PC-9 (cell line): ENCODE measurements around the gene MAP2K6. TPM values are rescaled to one million over a fixed set of nuclear protein-coding genes. Genes with fewer than 3 reads are reported as not detected.

ENCODE experiments used
- BruUV-seq: library from RNA; stranded (reverse); fragments of 400-500 nt; replicated peaks from 2 replicates; lab custom pipeline; 2021; lab: Mats Ljungman, UMichigan
- CTCF ChIA-PET: fragments of 300-600 bp; sonication (Branson Sonifier 250); formaldehyde crosslinking; loops from one replicate; lab custom pipeline; 2022; ENCODE audit warnings: antibody characterized with exemption; lab: Charles Lee
- POLR2A ChIA-PET: fragments of 300-600 bp; sonication (Branson Sonifier 250); formaldehyde crosslinking; loops from one replicate; lab custom pipeline; 2022; ENCODE audit warnings: antibody characterized with exemption; ENCODE audit not compliant: unreplicated experiment; lab: Charles Lee
- DNase-seq, 2 experiments: peaks; one replicate each; pipeline versions ENCODE4 v3.0.0 to v3.0.0-alpha.2; 2015 to 2022; ENCODE audit warnings: mixed read lengths in 1 of 2
- H2AFZ ChIP-seq: fragments of 200-600 bp; sonication (generic); 2 replicates; pipeline ENCODE4 v1.8.1; 2017; ENCODE audit warnings: antibody characterized with exemption
- H3F3A ChIP-seq: fragments of 200-600 bp; sonication (generic); 2 replicates; pipeline ENCODE4 v1.8.1; 2017; ENCODE audit warnings: antibody characterized with exemption, mild to moderate bottlenecking, low read depth; ENCODE audit not compliant: insufficient read depth
- H3K27ac ChIP-seq: fragments of 200-600 bp; sonication (generic); 2 replicates; pipeline ENCODE4 v1.6.1; 2016; ENCODE audit warnings: mixed run types
- H3K27me3 ChIP-seq: fragments of 200-600 bp; sonication (generic); 2 replicates; pipeline ENCODE4 v1.6.1; 2016; ENCODE audit warnings: low read depth, mixed run types; ENCODE audit not compliant: insufficient read depth
- H3K36me3 ChIP-seq: fragments of 200-600 bp; sonication (generic); 2 replicates; pipeline ENCODE4 v1.6.1; 2016; ENCODE audit warnings: low read depth, mixed run types
- H3K4me1 ChIP-seq: fragments of 200-600 bp; sonication (generic); replicated peaks from 2 replicates; pipeline ENCODE4 v1.6.1; 2016; ENCODE audit warnings: mixed run types; ENCODE audit not compliant: insufficient read depth
- H3K4me2 ChIP-seq: fragments of 200-600 bp; sonication (generic); 2 replicates; pipeline ENCODE4 v1.6.1; 2017; ENCODE audit warnings: mixed run types
- H3K4me3 ChIP-seq: fragments of 200-600 bp; sonication (generic); 2 replicates; pipeline ENCODE4 v1.6.1; 2016; ENCODE audit warnings: mixed run types
- H3K79me2 ChIP-seq: fragments of 200-600 bp; sonication (generic); 2 replicates; pipeline ENCODE4 v1.6.1; 2017; ENCODE audit warnings: low read depth, mixed run types
- H3K9me2 ChIP-seq: fragments of 200-600 bp; sonication (generic); 2 replicates; pipeline ENCODE4 v1.8.1; 2017; ENCODE audit warnings: mild to moderate bottlenecking; ENCODE audit not compliant: insufficient read depth
- H3K9me3 ChIP-seq: fragments of 200-600 bp; sonication (generic); 2 replicates; pipeline ENCODE4 v1.8.1; 2016; ENCODE audit warnings: low read depth; ENCODE audit not compliant: insufficient read depth
- H4K20me1 ChIP-seq: fragments of 200-600 bp; sonication (generic); 2 replicates; pipeline ENCODE4 v1.8.1; 2017; ENCODE audit not compliant: insufficient read depth
- EZH2 ChIP-seq: fragments of 200-600 bp; sonication (generic); IDR thresholded peaks from 2 replicates; pipeline ENCODE4 v1.8.0; 2017; ENCODE audit warnings: antibody characterized with exemption, low read depth
- intact Hi-C: fragments of 100-400 bp; cut with micrococcal nuclease; formaldehyde crosslinking; loops from one replicate; pipeline ENCODE4 v1.10.0; 2022; ENCODE audit not compliant: unreplicated experiment
- total RNA-seq: library from RNA; stranded (reverse); gene quantifications from 2 replicates; pipeline ENCODE4 v1.2.3, GENCODE V29; 2021
- TF ChIP-seq, protein P1 (sequence below): fragments of 200-600 bp; sonication (generic); conservative IDR thresholded peaks from 2 replicates; pipeline ENCODE4 v1.6.1; 2017; ENCODE audit warnings: mixed run types, antibody characterized with exemption, mild to moderate bottlenecking, moderate library complexity

Gene MAP2K6
- total RNA-seq, 1 experiment from 2014 or later = 1.6 TPM

DNA sequence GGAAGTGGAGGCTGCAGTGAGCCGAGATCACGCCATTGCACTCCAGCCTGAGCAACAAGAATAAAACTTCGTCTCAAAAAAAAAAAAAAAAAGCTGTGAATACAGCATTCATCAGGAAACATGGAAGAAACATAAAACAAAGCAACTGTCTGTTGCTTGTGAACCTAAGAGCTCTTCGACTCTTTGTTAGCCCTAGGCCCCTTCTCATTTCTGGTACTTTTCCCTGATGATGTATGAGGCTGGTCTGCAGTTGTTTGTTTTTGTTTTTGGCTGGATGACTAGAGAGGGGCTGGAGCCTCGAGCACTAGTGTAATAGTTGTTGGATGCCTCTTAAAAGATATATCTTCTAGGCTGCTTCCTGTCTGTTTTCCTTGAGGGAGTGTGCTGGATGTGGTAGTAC, 113.5 kb downstream of the MAP2K6 start:
- TF ChIP-seq, protein P1, sequence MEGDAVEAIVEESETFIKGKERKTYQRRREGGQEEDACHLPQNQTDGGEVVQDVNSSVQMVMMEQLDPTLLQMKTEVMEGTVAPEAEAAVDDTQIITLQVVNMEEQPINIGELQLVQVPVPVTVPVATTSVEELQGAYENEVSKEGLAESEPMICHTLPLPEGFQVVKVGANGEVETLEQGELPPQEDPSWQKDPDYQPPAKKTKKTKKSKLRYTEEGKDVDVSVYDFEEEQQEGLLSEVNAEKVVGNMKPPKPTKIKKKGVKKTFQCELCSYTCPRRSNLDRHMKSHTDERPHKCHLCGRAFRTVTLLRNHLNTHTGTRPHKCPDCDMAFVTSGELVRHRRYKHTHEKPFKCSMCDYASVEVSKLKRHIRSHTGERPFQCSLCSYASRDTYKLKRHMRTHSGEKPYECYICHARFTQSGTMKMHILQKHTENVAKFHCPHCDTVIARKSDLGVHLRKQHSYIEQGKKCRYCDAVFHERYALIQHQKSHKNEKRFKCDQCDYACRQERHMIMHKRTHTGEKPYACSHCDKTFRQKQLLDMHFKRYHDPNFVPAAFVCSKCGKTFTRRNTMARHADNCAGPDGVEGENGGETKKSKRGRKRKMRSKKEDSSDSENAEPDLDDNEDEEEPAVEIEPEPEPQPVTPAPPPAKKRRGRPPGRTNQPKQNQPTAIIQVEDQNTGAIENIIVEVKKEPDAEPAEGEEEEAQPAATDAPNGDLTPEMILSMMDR = no peak
- no peak for TF ChIP-seq EZH2
- H3K4me1 ChIP-seq = no peaks in the 10 kb centered on the region
- no peaks in the 10 kb centered on the region for H3K9me2 ChIP-seq
- DNase-seq = no peak
- ChIA-PET CTCF (no interaction called here), POLR2A (no interaction called here)
- H3K4me2 ChIP-seq = no peak overlapping the region
- BruUV-seq = no TSS peak
- no peak overlapping the region for H3K4me3 ChIP-seq
- intact Hi-C loops = loop anchor here (10.0 kb wide), 1 partner anchor 753 kb away; no protein-coding TSS in a partner anchor
- H2AFZ ChIP-seq = no peak overlapping the region
- H3F3A ChIP-seq = no peaks in the 10 kb centered on the region
- H3K27me3 ChIP-seq = no peaks in the 10 kb centered on the region
- no peak overlapping the region for H3K27ac ChIP-seq
- no peaks in the 10 kb centered on the region for H3K9me3 ChIP-seq
- no peaks in the 10 kb centered on the region for H3K36me3 ChIP-seq
- H3K79me2 ChIP-seq = no peaks in the 10 kb centered on the region
- H4K20me1 ChIP-seq = no peaks in the 10 kb centered on the region

DNA sequence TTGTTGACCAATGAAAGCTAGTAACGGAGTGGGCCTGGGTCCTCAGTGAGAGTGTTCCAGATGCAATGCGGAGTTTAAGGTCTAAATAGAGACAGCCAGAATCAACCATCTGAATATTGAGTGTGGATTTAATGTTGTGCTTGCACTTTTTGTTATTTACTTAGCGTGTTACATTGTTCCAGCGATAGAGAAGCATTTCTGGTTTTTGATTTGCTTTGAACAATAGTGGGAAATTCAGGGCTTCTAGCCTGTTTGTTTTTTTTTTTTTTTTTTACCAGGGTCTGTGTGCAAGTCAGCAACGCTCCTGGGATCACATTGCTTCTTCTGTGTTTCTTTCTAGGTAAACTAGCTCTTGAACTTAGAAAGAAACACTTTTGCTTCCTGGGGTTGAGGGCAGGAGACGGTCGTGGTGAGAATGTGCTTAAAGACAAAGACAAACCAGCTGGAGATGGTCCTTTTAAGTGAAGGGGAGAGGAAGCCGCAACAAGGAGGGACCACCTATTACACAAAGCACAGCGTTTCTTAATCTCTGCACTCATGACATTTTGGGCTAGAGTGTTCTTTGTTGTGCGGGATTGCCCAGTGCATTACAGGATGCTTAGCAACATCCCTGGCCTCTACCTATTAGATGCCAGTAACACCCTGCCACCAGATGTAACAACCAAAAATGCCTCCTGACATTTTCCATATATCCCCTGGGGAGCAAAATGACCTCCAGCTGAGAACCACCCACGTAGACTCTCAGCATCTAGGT, 119.2 kb downstream of the MAP2K6 start:
- Histone ChIP-seq H3K9me3 (no peaks in the 10 kb centered on the region), H2AFZ (no peak overlapping the region), H3K36me3 (no peaks in the 10 kb centered on the region), H3K4me2 (no peak overlapping the region), H3K79me2 (no peaks in the 10 kb centered on the region), H3K4me1 (no peaks in the 10 kb centered on the region), H3K4me3 (no peak overlapping the region), H3K27me3 (no peaks in the 10 kb centered on the region), H3K27ac (no peak overlapping the region), H3K9me2 (no peaks in the 10 kb centered on the region), H3F3A (no peaks in the 10 kb centered on the region), H4K20me1 (no peaks in the 10 kb centered on the region)
- no peak for DNase-seq
- POLR2A ChIA-PET = no interaction called here
- CTCF ChIA-PET = interaction anchor here (0.7 kb wide), 1 partner anchor 89 kb away, joined by 4 read pairs; no protein-coding TSS in a partner anchor
- TF ChIP-seq, protein P1 = no peak
- TF ChIP-seq EZH2 = no peak
- intact Hi-C loops = no loop called here
- no TSS peak for BruUV-seq

DNA sequence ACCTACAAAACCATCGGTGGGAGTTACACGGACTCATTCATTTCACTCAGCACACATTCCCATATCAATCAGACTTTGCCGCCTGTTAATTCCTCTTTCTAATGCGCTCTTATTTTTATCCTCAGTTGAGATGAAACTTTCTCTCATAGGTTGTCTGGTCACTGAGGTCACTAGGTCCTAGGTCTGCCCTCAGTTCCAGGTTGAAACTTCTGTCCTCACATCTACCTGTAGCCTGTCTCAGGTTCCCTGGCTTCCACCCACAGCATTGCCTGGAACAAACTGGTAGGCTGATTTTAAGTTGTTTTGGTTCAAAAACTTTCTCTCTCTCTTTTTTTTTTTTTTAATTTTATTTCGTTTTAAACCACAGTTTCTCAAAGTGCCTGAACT, 119.7 kb downstream of the MAP2K6 start:
- no TSS peak for BruUV-seq
- no peak overlapping the region for H3K4me2 ChIP-seq
- H3K36me3 ChIP-seq = no peaks in the 10 kb centered on the region
- H3K4me3 ChIP-seq = no peak overlapping the region
- no peaks in the 10 kb centered on the region for H3K27me3 ChIP-seq
- peaks cover 4% of the 10 kb centered on the region for H3K4me1 ChIP-seq
- H3F3A ChIP-seq = no peaks in the 10 kb centered on the region; the same call in 1 of the 2 replicates
- intact Hi-C loops = no loop called here
- TF ChIP-seq, protein P1 = no peak
- TF ChIP-seq EZH2 = no peak
- no peaks in the 10 kb centered on the region for H4K20me1 ChIP-seq
- no peak overlapping the region for H3K27ac ChIP-seq
- no peaks in the 10 kb centered on the region for H3K9me2 ChIP-seq
- CTCF ChIA-PET = no interaction called here
- no peak for DNase-seq
- H3K9me3 ChIP-seq = no peaks in the 10 kb centered on the region
- no peaks in the 10 kb centered on the region for H3K79me2 ChIP-seq
- no peak overlapping the region for H2AFZ ChIP-seq
- POLR2A ChIA-PET = no interaction called here
